GM23248 (cell line): ENCODE measurements around the gene MR1.

Experiments
- EZH2 ChIP-seq: fragments of 200-600 bp; sonication (generic); IDR thresholded peaks from 2 replicates; pipeline ENCODE4 v1.6.1; 2018; ENCODE audit warnings: antibody characterized with exemption, mild to moderate bottlenecking; ENCODE audit not compliant: insufficient read depth, poor library complexity, severe bottlenecking
- EZH2phosphoT487 ChIP-seq: fragments of 200-600 bp; sonication (generic); IDR thresholded peaks from 2 replicates; pipeline ENCODE4 v1.6.1; 2018; ENCODE audit warnings: antibody characterized with exemption, moderate library complexity, mild to moderate bottlenecking, low read depth; ENCODE audit not compliant: insufficient read depth

GRCh38 chr1:181028196-181028595 lies 5.6 kb upstream of the MR1 start:
- TF ChIP-seq EZH2phosphoT487 = no peak
- no peak for TF ChIP-seq EZH2
